SK-N-SH treated with all-trans-retinoic acid at 6 μM for 48 hours (cell line): ENCODE measurements around the gene CACNA1D.

Source experiments
- ATAC-seq: fragments of 200-7000 bp; cut with Tn5 transposase; 3 replicates; pipeline ENCODE4 v1.9.1; 2020; ENCODE audit warnings: mild to moderate bottlenecking, moderate library complexity
- ARNTL ChIP-seq: fragments of 450-650 bp; formaldehyde crosslinking; IDR thresholded peaks from 2 replicates; pipeline ENCODE4 v1.5.0; 2020; ENCODE audit warnings: low read depth, mild to moderate bottlenecking, moderate library complexity, borderline replicate concordance
- CREB5 ChIP-seq: fragments of 250-450 bp; sonication (Bioruptor Pico); IDR thresholded peaks from 2 replicates; pipeline ENCODE4 v1.5.1; 2020; ENCODE audit warnings: low read depth, mild to moderate bottlenecking, moderate library complexity
- CSRNP3 ChIP-seq: fragments of 250-450 bp; sonication (Bioruptor Pico); IDR thresholded peaks from 2 replicates; pipeline ENCODE4 v1.5.1; 2021; ENCODE audit warnings: mild to moderate bottlenecking, moderate library complexity
- ESRRG ChIP-seq: fragments of 250-450 bp; sonication (Bioruptor Pico); IDR thresholded peaks from 2 replicates; pipeline ENCODE4 v1.6.1; 2021; ENCODE audit warnings: mild to moderate bottlenecking
- GLIS3 ChIP-seq: fragments of 250-450 bp; sonication (Bioruptor Pico); IDR thresholded peaks from 2 replicates; pipeline ENCODE4 v1.5.0; 2020; ENCODE audit warnings: mild to moderate bottlenecking, moderate library complexity
- ISL1 ChIP-seq: fragments of 250-450 bp; sonication (Bioruptor Pico); IDR thresholded peaks from 2 replicates; pipeline ENCODE4 v2.1.2; 2022; ENCODE audit warnings: mild to moderate bottlenecking, moderate library complexity
- OSR1 ChIP-seq: fragments of 250-450 bp; sonication (Bioruptor Pico); IDR thresholded peaks from 2 replicates; pipeline ENCODE4 v1.8.0; 2022; ENCODE audit warnings: moderate library complexity, mild to moderate bottlenecking, inconsistent platforms
- TOX ChIP-seq: fragments of 250-450 bp; sonication (Bioruptor Pico); IDR thresholded peaks from 2 replicates; pipeline ENCODE4 v1.8.0; 2021; ENCODE audit warnings: mild to moderate bottlenecking, moderate library complexity, borderline replicate concordance
- TSHZ2 ChIP-seq: fragments of 250-450 bp; sonication (Bioruptor Pico); IDR thresholded peaks from 2 replicates; pipeline ENCODE4 v1.5.0; 2020; ENCODE audit warnings: mild to moderate bottlenecking, moderate library complexity
- ZC3H10 ChIP-seq: fragments of 250-450 bp; sonication (Bioruptor Pico); IDR thresholded peaks from 2 replicates; pipeline ENCODE4 v1.5.1; 2021; ENCODE audit warnings: mild to moderate bottlenecking, moderate library complexity
- ZFP30 ChIP-seq: fragments of 450-650 bp; formaldehyde crosslinking; IDR thresholded peaks from 2 replicates; pipeline ENCODE4 v1.5.0; 2022; ENCODE audit warnings: mild to moderate bottlenecking, moderate library complexity
- ZNF565 ChIP-seq: fragments of 450-650 bp; formaldehyde crosslinking; conservative IDR thresholded peaks from 2 replicates; pipeline ENCODE4 v1.5.0; 2020; ENCODE audit warnings: low read depth, mild to moderate bottlenecking, moderate library complexity
- ZNF8 ChIP-seq: fragments of 450-650 bp; formaldehyde crosslinking; IDR thresholded peaks from 2 replicates; pipeline ENCODE4 v1.5.0; 2020; ENCODE audit warnings: mild to moderate bottlenecking, moderate library complexity
- TF ChIP-seq, protein P1 (sequence below): fragments of 250-450 bp; sonication (Bioruptor Pico); IDR thresholded peaks from 2 replicates; pipeline ENCODE4 v1.8.0; 2021; ENCODE audit warnings: low read depth, mild to moderate bottlenecking, moderate library complexity, borderline replicate concordance

Gene CACNA1D

GRCh38 chr3:53523346-53523745 is 28.9 kb downstream of the CACNA1D start (continued):
- no peak for TF ChIP-seq CSRNP3
- TF ChIP-seq ISL1 (CRISPR knock-in tag): no peak
- no peak for TF ChIP-seq CREB5 (CRISPR knock-in tag)
- no peak for TF ChIP-seq ZFP30 (CRISPR knock-in tag)

DNA sequence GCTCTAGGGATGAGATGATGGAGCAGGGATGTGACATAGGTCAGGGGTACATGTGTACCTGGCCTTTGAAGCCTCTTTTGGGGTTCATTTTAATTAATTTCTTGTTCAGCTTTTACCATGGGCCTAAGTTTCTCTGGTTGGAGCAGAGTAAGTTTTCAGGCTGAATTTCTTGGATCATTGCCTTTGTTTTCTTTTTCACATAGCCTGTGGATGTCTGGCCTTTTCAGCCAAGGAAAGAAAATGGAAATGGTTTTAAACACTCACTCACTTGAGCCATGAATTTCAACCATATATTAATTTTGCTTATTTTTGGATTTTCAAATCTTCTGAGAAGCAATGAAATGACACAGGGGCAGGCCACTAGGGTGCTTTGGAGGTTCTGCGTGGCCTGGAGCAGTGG is 30.2 kb downstream of the CACNA1D start:
- TF ChIP-seq ZFP30 (CRISPR knock-in tag) (no peak), GLIS3 (CRISPR knock-in tag) (no peak), ZNF565 (CRISPR knock-in tag) (no peak), ZC3H10 (CRISPR knock-in tag) (no peak), ZNF8 (CRISPR knock-in tag) (no peak), OSR1 (CRISPR knock-in tag) (no peak)
- ATAC-seq: no peak

DNA sequence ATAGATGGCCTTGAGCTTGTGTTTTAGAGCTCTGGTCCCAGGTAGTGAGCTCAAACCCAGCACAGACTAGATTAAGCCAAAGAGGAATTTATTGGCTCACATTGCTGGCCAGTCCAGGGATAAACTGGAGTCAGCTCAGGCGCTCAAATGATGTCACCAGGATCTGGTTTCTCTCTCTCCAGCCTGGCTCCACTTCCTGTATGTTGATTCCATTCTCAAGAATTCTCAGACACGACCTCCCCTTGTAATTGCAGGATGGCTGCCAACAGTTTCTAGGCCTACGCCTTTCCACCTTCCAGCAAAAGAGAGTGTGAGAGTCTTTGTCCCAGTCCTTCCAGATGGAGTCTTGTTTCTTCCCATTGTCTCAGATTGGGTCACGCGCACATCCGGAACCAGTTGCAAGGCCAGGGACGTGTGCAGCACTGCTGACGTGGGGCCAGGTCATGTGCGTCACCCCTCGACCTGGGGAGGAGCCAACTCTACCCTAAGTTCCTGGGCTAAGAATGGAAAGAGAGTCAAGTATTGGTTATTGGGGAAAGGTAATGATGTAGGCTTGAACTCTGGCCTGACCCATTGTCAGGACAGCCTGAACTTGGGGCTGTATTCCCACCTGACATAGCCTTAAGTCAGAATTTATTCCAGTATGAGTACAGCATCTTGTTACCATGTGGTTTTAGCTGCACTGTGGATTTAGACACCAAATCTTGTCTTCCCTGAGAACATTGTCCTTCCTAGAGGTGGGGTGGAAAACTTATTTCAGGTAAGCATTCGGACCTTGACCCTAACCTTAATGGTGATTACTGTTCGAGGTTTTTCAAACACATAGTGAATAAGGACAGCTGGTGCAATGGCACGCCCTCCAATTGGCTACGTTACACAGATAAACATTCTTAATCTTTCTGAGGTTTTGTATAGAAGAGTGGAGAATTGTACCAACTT is 31.6 kb downstream of the CACNA1D start:
- TF ChIP-seq CREB5 (CRISPR knock-in tag): no peak
- no peak for TF ChIP-seq ESRRG (CRISPR knock-in tag)
- TF ChIP-seq TOX (CRISPR knock-in tag): no peak
- no peak for TF ChIP-seq CSRNP3
- TF ChIP-seq ARNTL (CRISPR knock-in tag): no peak
- ATAC-seq: no peak

DNA sequence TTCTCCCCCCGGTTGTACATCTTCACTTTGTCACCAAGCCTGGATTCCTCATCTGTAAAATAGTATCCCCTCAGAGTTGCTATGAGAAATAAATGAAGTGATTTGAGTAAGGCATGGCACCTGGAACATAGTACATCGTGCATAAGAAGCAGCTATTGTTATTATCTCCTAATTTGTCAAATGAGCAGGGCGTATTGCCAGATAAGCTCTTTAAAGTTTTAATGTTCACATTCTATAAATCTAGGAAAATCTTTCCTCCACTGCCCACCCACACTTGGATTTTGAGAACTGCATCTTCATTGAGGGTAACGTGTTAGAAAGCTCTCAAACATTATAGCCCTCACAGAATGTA is 32.3 kb downstream of the CACNA1D start:
- ATAC-seq: no peak
- TF ChIP-seq CREB5 (CRISPR knock-in tag) (no peak), TSHZ2 (no peak), CSRNP3 (no peak), ZNF8 (CRISPR knock-in tag) (no peak)
- TF ChIP-seq, protein P1, sequence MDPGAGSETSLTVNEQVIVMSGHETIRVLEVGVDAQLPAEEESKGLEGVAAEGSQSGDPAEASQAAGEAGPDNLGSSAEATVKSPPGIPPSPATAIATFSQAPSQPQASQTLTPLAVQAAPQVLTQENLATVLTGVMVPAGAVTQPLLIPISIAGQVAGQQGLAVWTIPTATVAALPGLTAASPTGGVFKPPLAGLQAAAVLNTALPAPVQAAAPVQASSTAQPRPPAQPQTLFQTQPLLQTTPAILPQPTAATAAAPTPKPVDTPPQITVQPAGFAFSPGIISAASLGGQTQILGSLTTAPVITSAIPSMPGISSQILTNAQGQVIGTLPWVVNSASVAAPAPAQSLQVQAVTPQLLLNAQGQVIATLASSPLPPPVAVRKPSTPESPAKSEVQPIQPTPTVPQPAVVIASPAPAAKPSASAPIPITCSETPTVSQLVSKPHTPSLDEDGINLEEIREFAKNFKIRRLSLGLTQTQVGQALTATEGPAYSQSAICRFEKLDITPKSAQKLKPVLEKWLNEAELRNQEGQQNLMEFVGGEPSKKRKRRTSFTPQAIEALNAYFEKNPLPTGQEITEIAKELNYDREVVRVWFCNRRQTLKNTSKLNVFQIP (CRISPR knock-in tag): no peak
